Measurements from ENCODE around the gene DNAJC6.

- TF ChIP-seq CTCF (IDR thresholded peaks at IDR 0.05; ENCODE audit: low read depth, low read length, poor library complexity, severe bottlenecking) (no peak), EZH2phosphoT487 (IDR thresholded peaks at IDR 0.05; ENCODE audit: borderline replicate concordance, low read length) (no peak)
Observed at GRCh38 chr1:65309304-65310077, at the start of gene DNAJC6.
